Activated naive CD8-positive, alpha-beta T cell treated with anti-CD3 and anti-CD28 coated beads, Interleukin-2, amount 50 U/mL, for 16 hours (primary cell): ENCODE measurements around the gene ABCA9.

ENCODE experiments used
- DNase-seq: peaks from one replicate; pipeline ENCODE4 v3.0.0-alpha.2; 2020; ENCODE audit warnings: low read depth, low spot score

The ABCA9 gene

GRCh38 chr17:69067274-69068047 lies 6.7 kb upstream of the ABCA9 start:
- DNase-seq = no peak

DNA sequence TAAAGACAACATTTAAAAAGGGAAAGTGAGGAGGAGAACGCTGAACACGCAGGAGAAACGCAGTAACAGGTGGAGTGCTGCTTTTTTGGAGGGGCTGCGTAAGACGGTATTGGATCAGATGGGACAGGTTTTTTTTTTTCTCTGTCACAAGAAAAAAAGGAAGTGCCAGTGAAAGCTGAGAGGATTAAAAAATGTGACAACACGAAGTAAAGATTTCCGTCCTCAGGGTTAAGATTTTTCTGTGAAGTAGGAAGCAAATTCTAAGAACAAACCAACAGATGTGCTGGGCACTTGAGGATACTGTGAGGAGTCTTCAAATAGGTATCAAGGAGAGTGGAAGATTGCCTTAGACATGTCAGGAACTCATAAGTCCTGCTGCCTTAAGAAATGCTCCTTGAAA lies 5.8 kb upstream of the ABCA9 start:
- DNase-seq = no peak

- no peak for DNase-seq
Measured at GRCh38 chr17:69065113-69065512, 4.4 kb upstream of the ABCA9 start.

GRCh38 chr17:69064476-69064875 lies 3.7 kb upstream of the ABCA9 start:
- no peak for DNase-seq

DNA sequence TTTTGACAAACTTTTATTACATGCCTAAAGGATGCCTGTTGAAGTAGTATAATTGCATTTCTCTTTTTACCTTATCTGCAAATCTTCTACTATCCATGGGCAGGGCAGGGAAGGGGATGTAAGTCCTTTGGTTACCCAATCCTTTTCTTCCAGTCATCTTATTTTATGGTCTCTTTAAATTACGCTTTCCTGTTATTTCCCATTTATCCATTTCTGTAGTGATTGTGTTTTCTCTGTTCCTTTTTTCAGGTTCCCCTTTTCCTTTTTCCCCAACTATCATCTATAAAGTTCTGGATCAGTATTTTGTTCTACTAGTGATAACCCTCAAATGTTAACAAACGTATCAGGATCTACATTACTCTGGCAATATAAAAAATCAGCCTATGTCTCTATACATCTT lies 3.3 kb upstream of the ABCA9 start:
- no peak for DNase-seq

DNA sequence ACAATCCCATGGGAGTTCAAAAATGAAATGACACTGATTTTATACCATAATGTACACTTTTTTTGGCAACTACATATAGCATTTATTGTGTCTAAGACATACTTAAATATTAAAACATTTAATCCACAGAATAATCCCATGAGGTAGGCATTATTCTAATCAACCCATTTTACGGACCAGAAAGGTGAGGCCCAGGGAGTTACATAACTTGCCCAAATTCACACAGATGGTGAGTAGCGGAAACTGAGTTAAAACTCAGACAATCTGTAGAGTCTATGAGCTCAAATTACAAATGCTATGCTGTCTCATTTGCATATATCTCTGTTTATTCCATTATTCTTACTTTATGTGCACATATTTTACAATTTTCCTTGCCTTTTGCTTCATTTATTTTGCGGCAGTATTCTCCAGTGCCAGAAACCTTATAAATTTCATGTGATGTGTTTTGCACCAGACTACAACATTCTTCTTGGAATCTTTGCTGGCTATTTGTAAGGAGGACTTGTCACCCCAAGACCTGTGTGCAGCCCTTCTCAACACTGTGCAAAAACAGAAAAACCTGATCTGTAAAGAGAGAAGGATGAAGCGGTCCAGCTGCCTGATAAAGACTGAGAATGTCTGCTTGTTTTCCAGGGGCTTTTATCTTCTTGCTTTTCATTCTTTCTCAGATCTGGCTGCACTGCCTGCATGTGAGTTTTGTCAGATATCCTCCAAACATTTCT lies 2.3 kb upstream of the ABCA9 start:
- no peak for DNase-seq

DNA sequence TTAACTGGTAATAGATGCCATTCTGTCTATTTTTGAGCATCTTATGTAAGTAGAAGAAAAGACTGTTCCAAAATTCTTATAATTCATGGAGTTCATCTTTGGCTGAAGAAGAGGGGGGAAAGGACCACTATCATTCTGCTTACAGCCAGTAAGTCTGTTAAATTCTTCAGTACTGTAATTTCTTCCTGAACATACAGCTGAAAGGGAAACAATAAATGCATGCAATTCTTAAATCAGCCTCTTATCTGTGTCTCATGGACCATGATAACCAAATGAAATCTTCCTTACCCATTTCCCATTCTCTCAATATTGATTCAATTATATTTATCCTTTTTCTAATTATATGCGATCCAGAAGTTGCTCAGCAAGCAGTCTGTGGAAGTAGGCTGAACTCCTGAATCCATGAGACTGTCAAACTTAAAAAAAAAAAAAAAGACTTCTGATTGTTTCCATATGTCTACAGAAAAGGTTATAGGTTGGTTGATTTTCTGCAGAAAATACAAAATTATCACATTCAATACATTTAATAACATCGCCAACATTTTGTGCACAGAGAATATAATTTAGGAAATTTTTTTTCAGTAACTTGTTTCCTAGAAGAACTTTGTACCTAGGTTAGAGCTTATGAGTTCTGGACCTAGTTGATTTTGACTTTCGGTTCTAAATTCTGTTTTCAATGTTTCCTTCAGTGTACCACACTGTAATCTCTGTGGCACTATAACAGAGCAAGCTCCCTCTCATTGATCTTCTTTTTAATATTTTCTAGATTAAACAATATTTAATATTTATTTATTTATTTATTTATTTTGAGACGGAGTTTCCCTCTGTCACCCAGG lies 1.2 kb upstream of the ABCA9 start:
- no peak for DNase-seq

DNA sequence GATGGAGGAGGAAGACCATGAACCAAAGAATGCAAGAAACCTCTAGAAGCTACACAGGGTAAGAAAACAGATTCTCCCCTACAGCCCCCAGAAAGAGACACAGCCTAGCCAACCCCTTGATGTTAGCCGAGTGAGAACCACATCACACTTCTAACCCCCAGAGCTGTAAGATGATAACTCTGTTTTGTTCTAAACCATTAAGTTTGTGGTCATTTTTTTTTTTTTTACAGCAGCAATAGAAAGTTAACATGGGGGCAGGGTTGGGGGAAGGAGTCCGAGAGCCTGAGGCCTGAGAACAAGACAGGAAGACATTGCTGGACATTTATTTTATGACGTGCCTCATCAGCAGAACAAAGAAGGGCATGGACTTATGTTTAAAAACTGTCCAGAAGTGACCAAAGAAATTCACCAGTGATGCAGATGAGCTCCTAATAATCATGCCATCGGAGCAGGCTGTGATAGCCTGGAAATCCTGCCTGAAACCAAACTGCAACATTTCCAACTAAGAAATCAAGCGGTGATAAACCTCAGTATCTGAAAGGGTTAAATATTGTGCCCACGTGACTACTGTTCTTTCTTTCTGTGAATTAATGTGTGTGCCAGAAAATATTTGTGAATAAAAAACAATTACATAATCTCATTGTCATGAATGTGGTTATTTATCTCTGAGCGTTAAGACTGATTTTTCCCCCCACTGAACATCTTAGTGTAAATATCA lies 1.1 kb downstream of the ABCA9 start:
- no peak for DNase-seq

DNA sequence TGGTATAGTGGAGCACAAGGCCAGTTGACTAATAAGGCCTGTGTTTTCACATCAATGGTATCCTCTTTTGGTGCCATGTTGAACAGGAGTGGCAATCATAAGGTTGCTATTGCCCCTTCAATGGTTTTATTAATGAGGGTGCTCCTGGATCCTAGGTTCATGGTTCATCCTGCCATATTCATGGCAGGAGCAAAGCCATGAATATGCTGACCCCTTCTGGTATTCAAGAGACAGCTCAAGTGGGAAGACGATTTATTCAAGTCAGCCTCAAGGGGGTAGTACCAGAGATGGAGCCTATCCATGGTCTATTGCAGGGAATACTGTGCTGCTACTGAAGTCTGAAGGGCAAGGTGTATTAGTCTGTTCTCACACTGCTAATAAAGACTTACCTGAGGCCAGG lies 2.6 kb downstream of the ABCA9 start:
- DNase-seq = no peak

DNA sequence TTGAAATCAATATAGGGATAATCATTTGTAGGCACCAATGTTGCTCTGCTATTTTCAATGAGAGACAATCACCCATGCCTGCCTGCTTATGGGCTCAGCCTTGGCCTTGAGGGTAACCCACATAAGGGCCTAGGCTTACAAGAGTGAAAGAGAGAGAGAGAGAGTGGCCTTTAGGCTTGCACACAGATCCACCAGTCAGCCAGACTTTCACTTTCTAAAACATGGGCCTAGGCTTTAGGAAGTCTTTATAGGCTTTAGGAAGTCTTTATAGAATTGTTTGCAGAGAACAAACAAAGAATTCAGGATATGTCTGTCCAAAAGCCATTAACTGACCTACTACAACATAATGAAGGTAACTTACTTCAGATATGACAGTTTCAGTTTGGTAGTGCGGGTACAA lies 3.4 kb downstream of the ABCA9 start:
- no peak for DNase-seq

GRCh38 chr17:69056179-69056823 lies 4.4 kb downstream of the ABCA9 start:
- no peak for DNase-seq

- no peak for DNase-seq
Measured at GRCh38 chr17:69055334-69055733, 5.4 kb downstream of the ABCA9 start.

DNA sequence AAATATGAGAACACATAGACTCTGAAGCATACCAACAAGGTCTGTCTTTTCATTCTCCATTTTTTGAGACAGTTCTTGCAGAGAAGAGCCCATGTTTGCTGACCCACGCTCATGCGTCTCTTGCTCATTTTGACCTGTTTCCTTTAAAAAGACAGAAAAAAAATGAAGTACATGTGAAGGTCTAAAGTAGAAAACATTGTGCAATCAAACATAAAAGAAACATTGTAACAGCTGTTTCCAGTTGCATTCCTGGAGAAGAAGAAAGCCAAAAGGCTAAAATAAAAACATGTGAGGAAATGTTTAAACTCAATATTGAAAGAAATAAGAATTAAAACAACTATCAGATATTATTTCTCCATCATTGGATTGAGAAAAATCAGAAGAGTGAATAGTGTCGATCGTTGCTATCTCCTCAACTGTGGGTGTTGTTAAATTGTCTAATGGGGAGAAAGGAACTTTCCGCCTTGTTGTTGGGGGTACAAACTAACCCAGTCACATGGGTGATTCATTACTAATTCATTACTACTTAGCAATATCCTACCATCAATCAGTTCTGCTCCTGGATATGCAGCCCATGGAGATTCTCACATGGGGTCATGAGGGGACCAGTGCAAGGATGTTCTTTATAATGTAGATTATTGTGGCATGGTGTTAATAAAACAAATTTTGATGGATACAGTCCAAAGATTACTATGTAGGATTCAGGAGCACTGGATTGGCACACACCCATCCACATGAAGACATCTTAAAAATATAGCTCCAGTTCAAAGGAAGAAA lies 9.5 kb downstream of the ABCA9 start:
- DNase-seq = no peak

DNA sequence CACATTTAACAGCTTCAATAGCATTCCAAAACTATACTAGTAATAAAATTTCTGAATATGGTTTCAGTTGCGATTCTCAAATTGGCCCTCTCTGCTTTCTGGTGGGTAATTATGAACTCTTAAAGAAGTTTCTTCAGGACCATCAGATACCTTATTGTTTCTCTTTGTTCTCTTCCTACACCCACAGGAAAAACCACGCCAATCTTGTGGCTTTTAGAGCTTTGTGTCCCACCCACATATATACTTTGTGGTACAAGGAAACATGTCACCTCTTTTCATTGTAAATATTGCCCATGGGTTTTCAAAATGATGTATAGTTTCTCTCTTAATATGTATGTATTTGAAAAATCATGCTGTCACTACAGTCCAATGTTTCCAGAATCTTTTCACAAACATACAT lies 12.1 kb downstream of the ABCA9 start:
- no peak for DNase-seq

DNA sequence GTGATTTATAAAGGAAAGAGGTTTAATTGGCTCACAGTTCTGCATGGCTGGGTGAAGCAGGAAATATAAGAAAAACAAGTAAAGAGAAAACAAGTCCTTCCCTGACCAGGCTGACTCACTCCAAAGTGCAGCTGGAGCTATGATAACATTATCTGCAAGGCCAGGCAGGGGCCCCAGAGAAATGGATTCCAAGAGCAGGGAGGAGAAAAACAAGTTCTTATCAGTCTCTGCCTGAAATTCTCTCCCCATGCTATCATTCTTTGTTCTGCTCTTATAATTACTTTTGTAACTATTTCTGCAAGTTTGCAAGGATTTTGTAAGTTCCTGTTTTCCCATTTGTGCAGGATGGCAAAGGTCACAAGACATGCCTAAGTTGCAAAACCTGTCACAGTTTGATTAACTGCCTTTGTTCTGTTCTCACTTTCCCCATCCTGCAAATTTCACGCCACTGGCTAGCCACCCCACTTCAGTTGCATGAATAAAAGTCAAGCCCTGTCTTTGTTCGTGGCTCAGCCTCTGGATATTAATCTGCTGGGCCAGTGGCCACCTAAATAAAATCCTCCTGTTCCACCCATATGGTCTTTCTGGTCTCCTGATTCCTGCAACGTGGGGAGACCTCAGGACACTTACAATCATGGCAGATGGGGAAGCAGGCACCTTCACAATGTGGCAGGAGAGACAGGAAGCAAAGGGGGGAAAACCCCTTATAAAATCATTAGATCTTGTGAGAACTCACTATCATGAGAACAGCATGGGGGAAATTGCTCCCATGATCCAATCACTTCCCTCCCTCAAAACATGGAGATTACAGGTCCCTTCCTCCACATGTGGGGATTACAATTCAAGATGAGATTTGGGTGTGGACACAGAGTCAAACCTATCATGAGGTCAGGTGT lies 13.1 kb downstream of the ABCA9 start:
- no peak for DNase-seq

DNA sequence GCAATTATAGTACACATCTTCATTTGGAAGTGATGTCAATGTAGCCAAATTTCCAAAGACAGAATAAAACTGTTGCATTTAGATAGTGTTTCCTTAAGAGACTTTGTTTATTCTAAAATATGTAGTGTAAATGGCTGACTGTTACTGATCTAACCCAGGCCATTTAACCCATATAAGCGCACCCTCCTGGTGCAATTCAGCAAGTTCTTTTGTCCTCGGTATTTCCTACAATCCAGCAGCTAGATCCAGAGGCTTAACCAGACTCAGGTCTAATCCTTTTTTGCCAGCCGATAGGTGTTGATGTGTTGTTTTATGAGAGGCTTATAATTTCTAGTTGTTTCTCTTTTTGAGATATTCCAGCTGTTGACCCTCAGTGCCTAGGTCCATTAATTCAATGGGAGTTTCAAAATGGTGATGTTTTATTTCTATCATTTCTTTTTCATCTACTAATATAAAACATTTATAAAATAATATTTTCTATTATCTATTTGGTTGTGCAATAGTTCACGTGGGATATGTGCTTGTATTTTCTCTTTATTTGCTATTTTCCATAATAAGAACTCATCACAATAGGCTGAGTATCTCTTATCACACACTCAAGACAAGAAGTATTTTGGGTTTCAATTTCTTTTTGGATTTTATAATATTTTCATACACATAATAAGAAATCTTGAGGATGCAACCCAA lies 14.5 kb downstream of the ABCA9 start:
- no peak for DNase-seq

- DNase-seq = no peak
Measured at GRCh38 chr17:69045646-69046045, 15.1 kb downstream of the ABCA9 start.

DNA sequence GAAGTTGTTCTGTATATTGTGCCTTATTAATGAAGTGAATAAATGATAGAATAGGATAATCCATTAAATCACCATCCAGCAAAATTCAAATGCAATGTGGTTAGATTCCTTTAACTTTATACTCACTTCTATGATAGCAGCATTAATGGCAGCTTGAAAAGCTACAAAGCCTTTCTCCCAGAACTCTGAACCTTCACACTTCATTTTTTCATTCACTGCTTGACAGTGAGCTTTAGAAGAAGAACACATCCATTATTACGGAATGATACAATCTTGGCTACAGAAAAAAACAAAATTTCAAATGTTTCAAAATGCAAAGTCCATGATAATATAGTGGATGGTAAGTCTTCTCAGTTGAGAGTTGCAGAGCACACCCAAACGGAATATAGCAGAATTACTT lies 16.4 kb downstream of the ABCA9 start:
- no peak for DNase-seq
